ENCODE measurements around the gene ESRRB.

The ESRRB gene

DNA sequence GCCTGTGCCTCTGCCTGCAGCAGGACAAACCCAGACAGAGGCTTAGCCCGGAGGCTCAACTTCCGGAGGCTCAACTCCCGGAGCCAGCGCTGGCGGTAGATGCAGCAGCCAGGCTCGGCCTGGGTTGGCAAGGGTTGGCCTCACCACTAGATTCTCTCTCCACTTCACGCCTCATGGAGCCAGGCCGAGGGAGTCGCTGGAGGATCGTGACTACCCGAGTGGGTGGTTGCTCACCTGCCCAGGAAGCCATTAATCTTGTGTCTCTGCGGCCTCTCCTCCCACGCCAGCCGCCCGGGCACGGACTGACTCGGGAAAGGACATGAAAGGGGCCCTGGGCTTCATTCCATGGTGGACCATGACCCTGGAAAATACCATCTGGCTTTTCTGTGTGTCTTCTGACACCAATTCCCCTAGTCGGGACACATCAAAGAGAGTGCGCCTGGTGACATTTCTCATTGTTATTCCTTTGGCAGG, 20.8 kb downstream of the ESRRB start:
- TF ChIP-seq GLIS3 (CRISPR knock-in tag; IDR thresholded peaks at IDR 0.05) (no peak), TCF4 (CRISPR knock-in tag; IDR thresholded peaks at IDR 0.05; ENCODE audit: borderline replicate concordance) (no peak), ISL1 (CRISPR knock-in tag; IDR thresholded peaks at IDR 0.05) (no peak), ZNF8 (CRISPR knock-in tag; IDR thresholded peaks at IDR 0.05) (no peak), SNAI2 (CRISPR knock-in tag; IDR thresholded peaks at IDR 0.05) (no peak), ZNF565 (CRISPR knock-in tag; conservative IDR thresholded peaks at IDR 0.05; ENCODE audit: low read depth) (no peak), OSR1 (CRISPR knock-in tag; IDR thresholded peaks at IDR 0.05) (no peak), ZNF70 (CRISPR knock-in tag; IDR thresholded peaks at IDR 0.05) (no peak), RARB (CRISPR knock-in tag; IDR thresholded peaks at IDR 0.05) (no peak), PPARA (CRISPR knock-in tag; IDR thresholded peaks at IDR 0.05; ENCODE audit: borderline replicate concordance) (no peak)
- TF ChIP-seq, protein P1, sequence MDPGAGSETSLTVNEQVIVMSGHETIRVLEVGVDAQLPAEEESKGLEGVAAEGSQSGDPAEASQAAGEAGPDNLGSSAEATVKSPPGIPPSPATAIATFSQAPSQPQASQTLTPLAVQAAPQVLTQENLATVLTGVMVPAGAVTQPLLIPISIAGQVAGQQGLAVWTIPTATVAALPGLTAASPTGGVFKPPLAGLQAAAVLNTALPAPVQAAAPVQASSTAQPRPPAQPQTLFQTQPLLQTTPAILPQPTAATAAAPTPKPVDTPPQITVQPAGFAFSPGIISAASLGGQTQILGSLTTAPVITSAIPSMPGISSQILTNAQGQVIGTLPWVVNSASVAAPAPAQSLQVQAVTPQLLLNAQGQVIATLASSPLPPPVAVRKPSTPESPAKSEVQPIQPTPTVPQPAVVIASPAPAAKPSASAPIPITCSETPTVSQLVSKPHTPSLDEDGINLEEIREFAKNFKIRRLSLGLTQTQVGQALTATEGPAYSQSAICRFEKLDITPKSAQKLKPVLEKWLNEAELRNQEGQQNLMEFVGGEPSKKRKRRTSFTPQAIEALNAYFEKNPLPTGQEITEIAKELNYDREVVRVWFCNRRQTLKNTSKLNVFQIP (CRISPR knock-in tag; IDR thresholded peaks at IDR 0.05; ENCODE audit: borderline replicate concordance, low read depth) = no peak
- ATAC-seq = no peak

DNA sequence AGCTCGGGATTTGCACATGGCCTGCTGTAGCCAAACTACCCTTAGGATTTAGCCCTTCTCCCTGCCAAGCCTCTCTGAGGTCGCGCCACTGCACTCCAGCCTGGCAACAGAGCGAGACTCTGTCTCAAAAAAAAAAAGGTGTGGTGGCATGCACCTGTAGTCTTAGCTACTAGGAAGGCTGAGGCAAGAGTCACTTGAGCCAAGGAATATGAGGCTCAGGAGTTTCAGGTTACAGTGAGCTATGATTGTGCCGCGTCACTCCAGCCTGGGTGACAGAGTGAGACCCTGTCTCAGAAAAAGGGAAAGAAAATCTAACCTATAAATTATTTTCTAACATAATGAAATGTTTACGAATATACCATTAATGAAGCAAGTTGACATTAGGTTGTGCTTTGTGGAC, 29.7 kb downstream of the ESRRB start:
- ATAC-seq = no peak
- TF ChIP-seq, protein P2, sequence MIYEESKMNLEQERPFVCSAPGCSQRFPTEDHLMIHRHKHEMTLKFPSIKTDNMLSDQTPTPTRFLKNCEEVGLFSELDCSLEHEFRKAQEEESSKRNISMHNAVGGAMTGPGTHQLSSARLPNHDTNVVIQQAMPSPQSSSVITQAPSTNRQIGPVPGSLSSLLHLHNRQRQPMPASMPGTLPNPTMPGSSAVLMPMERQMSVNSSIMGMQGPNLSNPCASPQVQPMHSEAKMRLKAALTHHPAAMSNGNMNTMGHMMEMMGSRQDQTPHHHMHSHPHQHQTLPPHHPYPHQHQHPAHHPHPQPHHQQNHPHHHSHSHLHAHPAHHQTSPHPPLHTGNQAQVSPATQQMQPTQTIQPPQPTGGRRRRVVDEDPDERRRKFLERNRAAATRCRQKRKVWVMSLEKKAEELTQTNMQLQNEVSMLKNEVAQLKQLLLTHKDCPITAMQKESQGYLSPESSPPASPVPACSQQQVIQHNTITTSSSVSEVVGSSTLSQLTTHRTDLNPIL (CRISPR knock-in tag; IDR thresholded peaks at IDR 0.05; ENCODE audit: low read depth) = no peak
- TF ChIP-seq CSDC2 (CRISPR knock-in tag; IDR thresholded peaks at IDR 0.05) (no peak), GLIS3 (CRISPR knock-in tag; IDR thresholded peaks at IDR 0.05) (no peak)
- TF ChIP-seq, protein P3, sequence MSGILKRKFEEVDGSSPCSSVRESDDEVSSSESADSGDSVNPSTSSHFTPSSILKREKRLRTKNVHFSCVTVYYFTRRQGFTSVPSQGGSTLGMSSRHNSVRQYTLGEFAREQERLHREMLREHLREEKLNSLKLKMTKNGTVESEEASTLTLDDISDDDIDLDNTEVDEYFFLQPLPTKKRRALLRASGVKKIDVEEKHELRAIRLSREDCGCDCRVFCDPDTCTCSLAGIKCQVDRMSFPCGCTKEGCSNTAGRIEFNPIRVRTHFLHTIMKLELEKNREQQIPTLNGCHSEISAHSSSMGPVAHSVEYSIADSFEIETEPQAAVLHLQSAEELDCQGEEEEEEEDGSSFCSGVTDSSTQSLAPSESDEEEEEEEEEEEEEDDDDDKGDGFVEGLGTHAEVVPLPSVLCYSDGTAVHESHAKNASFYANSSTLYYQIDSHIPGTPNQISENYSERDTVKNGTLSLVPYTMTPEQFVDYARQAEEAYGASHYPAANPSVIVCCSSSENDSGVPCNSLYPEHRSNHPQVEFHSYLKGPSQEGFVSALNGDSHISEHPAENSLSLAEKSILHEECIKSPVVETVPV (CRISPR knock-in tag; IDR thresholded peaks at IDR 0.05) = no peak
- TF ChIP-seq, protein P4, sequence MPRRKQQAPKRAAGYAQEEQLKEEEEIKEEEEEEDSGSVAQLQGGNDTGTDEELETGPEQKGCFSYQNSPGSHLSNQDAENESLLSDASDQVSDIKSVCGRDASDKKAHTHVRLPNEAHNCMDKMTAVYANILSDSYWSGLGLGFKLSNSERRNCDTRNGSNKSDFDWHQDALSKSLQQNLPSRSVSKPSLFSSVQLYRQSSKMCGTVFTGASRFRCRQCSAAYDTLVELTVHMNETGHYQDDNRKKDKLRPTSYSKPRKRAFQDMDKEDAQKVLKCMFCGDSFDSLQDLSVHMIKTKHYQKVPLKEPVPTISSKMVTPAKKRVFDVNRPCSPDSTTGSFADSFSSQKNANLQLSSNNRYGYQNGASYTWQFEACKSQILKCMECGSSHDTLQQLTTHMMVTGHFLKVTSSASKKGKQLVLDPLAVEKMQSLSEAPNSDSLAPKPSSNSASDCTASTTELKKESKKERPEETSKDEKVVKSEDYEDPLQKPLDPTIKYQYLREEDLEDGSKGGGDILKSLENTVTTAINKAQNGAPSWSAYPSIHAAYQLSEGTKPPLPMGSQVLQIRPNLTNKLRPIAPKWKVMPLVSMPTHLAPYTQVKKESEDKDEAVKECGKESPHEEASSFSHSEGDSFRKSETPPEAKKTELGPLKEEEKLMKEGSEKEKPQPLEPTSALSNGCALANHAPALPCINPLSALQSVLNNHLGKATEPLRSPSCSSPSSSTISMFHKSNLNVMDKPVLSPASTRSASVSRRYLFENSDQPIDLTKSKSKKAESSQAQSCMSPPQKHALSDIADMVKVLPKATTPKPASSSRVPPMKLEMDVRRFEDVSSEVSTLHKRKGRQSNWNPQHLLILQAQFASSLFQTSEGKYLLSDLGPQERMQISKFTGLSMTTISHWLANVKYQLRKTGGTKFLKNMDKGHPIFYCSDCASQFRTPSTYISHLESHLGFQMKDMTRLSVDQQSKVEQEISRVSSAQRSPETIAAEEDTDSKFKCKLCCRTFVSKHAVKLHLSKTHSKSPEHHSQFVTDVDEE (CRISPR knock-in tag; IDR thresholded peaks at IDR 0.05) = no peak
- TF ChIP-seq, protein P1 (CRISPR knock-in tag; IDR thresholded peaks at IDR 0.05; ENCODE audit: borderline replicate concordance, low read depth) = no peak

DNA sequence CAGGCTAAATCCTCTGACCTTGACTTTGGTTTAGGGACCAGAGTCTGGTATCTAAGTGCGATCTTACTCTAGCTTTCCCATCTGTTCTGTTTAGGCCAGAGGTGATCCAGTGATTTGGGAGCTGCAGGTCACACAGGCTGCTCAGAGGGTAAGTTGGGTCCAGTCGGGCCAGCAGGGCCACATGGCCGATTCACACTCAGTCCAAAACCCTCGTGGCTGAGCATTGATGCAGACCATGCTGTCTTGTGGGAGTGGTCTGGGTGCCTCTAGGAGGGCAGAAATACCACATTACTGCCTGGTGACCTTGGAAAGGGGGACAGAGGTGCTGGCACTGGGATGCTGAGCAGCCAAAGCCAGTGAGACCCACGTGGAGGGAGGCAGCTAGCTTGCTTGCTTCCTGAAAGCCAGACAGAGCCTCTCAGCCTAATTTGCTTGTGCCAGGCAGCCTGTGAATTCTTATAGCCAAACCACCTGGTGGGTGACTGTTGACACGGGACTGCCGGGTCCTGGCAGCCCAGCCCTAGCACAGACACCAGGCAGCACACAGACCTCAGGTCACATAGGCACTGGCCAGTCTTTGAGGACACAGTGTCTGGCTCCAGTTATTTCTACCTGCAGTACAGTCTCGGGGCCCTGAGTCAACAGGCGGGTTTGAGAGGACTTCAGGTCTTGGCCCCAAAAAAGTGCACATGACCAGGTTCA, 31.7 kb downstream of the ESRRB start:
- ATAC-seq = no peak
- TF ChIP-seq GLIS3 (CRISPR knock-in tag; IDR thresholded peaks at IDR 0.05) (no peak), ESRRG (CRISPR knock-in tag; IDR thresholded peaks at IDR 0.05) (no peak), TCF4 (CRISPR knock-in tag; IDR thresholded peaks at IDR 0.05; ENCODE audit: borderline replicate concordance) (no peak), TOX (CRISPR knock-in tag; IDR thresholded peaks at IDR 0.05; ENCODE audit: borderline replicate concordance) (no peak), ZNF565 (CRISPR knock-in tag; conservative IDR thresholded peaks at IDR 0.05; ENCODE audit: low read depth) (no peak), RARB (CRISPR knock-in tag; IDR thresholded peaks at IDR 0.05) (no peak), CSDC2 (CRISPR knock-in tag; IDR thresholded peaks at IDR 0.05) (no peak), ZC3H10 (CRISPR knock-in tag; IDR thresholded peaks at IDR 0.05) (no peak), ZNF70 (CRISPR knock-in tag; IDR thresholded peaks at IDR 0.05) (no peak), PPARA (CRISPR knock-in tag; IDR thresholded peaks at IDR 0.05; ENCODE audit: borderline replicate concordance) (no peak), ISL1 (CRISPR knock-in tag; IDR thresholded peaks at IDR 0.05) (no peak)
- TF ChIP-seq, protein P4 (CRISPR knock-in tag; IDR thresholded peaks at IDR 0.05) = no peak
- TF ChIP-seq, protein P2 (CRISPR knock-in tag; IDR thresholded peaks at IDR 0.05; ENCODE audit: low read depth) = no peak
- TF ChIP-seq, protein P1 (CRISPR knock-in tag; IDR thresholded peaks at IDR 0.05; ENCODE audit: borderline replicate concordance, low read depth) = no peak
